ENCODE data around the gene ROCK2. TPM values are rescaled to one million over a fixed set of nuclear protein-coding genes. Genes with fewer than 3 reads are reported as not detected.

Gene ROCK2
- polyA plus RNA-seq, 1 donor (not counting 4 experiments of a cell fraction or from before 2014, with no cell fraction given): 12.6 TPM

GRCh38 chr2:11144738-11145079, 199.7 kb downstream of the ROCK2 start:
- FAIRE-seq (no peak), DNase-seq (ENCODE audit: low read depth, low spot score) (no peak)
- dilution Hi-C loops (cut with MboI; ENCODE audit: extremely low pct_ligation_motif_present, low sequenced_read_pairs): no loop called here
- H3K9me1 ChIP-seq (ENCODE audit: control insufficient read depth, extremely low read depth, insufficient read depth, low read length): no peaks in the 10 kb centered on the region
- no peak overlapping the region for H3K9ac ChIP-seq (ENCODE audit: control insufficient read depth, extremely low read depth, insufficient read depth, low read length)
- TF ChIP-seq EZH2 (IDR thresholded peaks at IDR 0.05; ENCODE audit: low read length): no peak
- H2AFZ ChIP-seq (ENCODE audit: control insufficient read depth, low read length): no peak overlapping the region
- H3K4me3 ChIP-seq (ENCODE audit: control insufficient read depth in 2 of 3, extremely low read depth in 1 of 3, insufficient read depth in 2 of 3, low read depth in 1 of 3, low read length in 3 of 3): no peak overlapping the region
- H3K79me2 ChIP-seq (ENCODE audit: control insufficient read depth, insufficient read depth, low read length): no peaks in the 10 kb centered on the region
- H3K4me2 ChIP-seq (ENCODE audit: control insufficient read depth, extremely low read depth, insufficient read depth, low read depth, low read length): no peak overlapping the region
- peaks cover 15% of the 10 kb centered on the region for H3K27me3 ChIP-seq (ENCODE audit: control insufficient read depth, extremely low read depth, insufficient read depth, low read length)
- peaks cover 2% of the 10 kb centered on the region for H3K4me1 ChIP-seq (ENCODE audit: control insufficient read depth, extremely low read depth, insufficient read depth, low read length)
- H3K9me3 ChIP-seq (ENCODE audit: control insufficient read depth, low read depth, low read length): no peaks in the 10 kb centered on the region
- no peaks in the 10 kb centered on the region for H3K36me3 ChIP-seq (ENCODE audit: control insufficient read depth in 2 of 2, extremely low read depth in 1 of 2, insufficient read depth in 2 of 2, low read length in 2 of 2)
- no peaks in the 10 kb centered on the region for H4K20me1 ChIP-seq (ENCODE audit: control insufficient read depth, extremely low read depth, insufficient read depth, low read length)
- H3K27ac ChIP-seq (ENCODE audit: control insufficient read depth, insufficient read depth, low read length): no peak overlapping the region

- Histone ChIP-seq H3K9ac (ENCODE audit: control insufficient read depth, extremely low read depth, insufficient read depth, low read length) (no peak overlapping the region), H3K4me2 (ENCODE audit: control insufficient read depth, extremely low read depth, insufficient read depth, low read depth, low read length) (no peak overlapping the region), H3K9me1 (ENCODE audit: control insufficient read depth, extremely low read depth, insufficient read depth, low read length) (no peaks in the 10 kb centered on the region), H3K4me3 (ENCODE audit: control insufficient read depth in 2 of 3, extremely low read depth in 1 of 3, insufficient read depth in 2 of 3, low read depth in 1 of 3, low read length in 3 of 3) (no peak overlapping the region), H3K27me3 (ENCODE audit: control insufficient read depth, extremely low read depth, insufficient read depth, low read length) (peaks cover 15% of the 10 kb centered on the region), H4K20me1 (ENCODE audit: control insufficient read depth, extremely low read depth, insufficient read depth, low read length) (no peaks in the 10 kb centered on the region), H3K36me3 (ENCODE audit: control insufficient read depth in 2 of 2, extremely low read depth in 1 of 2, insufficient read depth in 2 of 2, low read length in 2 of 2) (no peaks in the 10 kb centered on the region), H3K27ac (ENCODE audit: control insufficient read depth, insufficient read depth, low read length) (no peak overlapping the region), H2AFZ (ENCODE audit: control insufficient read depth, low read length) (no peak overlapping the region), H3K4me1 (ENCODE audit: control insufficient read depth, extremely low read depth, insufficient read depth, low read length) (peaks cover 2% of the 10 kb centered on the region), H3K79me2 (ENCODE audit: control insufficient read depth, insufficient read depth, low read length) (no peaks in the 10 kb centered on the region), H3K9me3 (ENCODE audit: control insufficient read depth, low read depth, low read length) (no peaks in the 10 kb centered on the region)
- TF ChIP-seq EZH2 (IDR thresholded peaks at IDR 0.05; ENCODE audit: low read length): no peak
- TF ChIP-seq CTCF (optimal IDR thresholded peaks at IDR 0.05 in 1 of 3, IDR thresholded peaks at IDR 0.05 in 1 of 3, conservative IDR thresholded peaks at IDR 0.05 in 1 of 3; ENCODE audit: extremely low read depth in 1 of 3, insufficient read depth in 2 of 3, low read length in 3 of 3): no peak
- DNase-seq (ENCODE audit: low read depth, low spot score) (no peak), FAIRE-seq (no peak)
- dilution Hi-C loops (cut with MboI; ENCODE audit: extremely low pct_ligation_motif_present, low sequenced_read_pairs): no loop called here
Measured at GRCh38 chr2:11144077-11144737, 200.2 kb downstream of the ROCK2 start.

GRCh38 chr2:11142987-11143386, 201.4 kb downstream of the ROCK2 start:
- H3K9me1 ChIP-seq (ENCODE audit: control insufficient read depth, extremely low read depth, insufficient read depth, low read length): no peaks in the 10 kb centered on the region
- no peaks in the 10 kb centered on the region for H3K4me1 ChIP-seq (ENCODE audit: control insufficient read depth, extremely low read depth, insufficient read depth, low read length)
- H2AFZ ChIP-seq (ENCODE audit: control insufficient read depth, low read length): no peak overlapping the region
- no peaks in the 10 kb centered on the region for H3K79me2 ChIP-seq (ENCODE audit: control insufficient read depth, insufficient read depth, low read length)
- H3K4me3 ChIP-seq (ENCODE audit: control insufficient read depth in 2 of 3, extremely low read depth in 1 of 3, insufficient read depth in 2 of 3, low read depth in 1 of 3, low read length in 3 of 3): no peak overlapping the region
- no peak overlapping the region for H3K4me2 ChIP-seq (ENCODE audit: control insufficient read depth, extremely low read depth, insufficient read depth, low read depth, low read length)
- H3K36me3 ChIP-seq (ENCODE audit: control insufficient read depth in 2 of 2, extremely low read depth in 1 of 2, insufficient read depth in 2 of 2, low read length in 2 of 2): no peaks in the 10 kb centered on the region
- FAIRE-seq (no peak), DNase-seq (ENCODE audit: low read depth, low spot score) (no peak)
- no peaks in the 10 kb centered on the region for H4K20me1 ChIP-seq (ENCODE audit: control insufficient read depth, extremely low read depth, insufficient read depth, low read length)
- no peak for TF ChIP-seq CTCF (optimal IDR thresholded peaks at IDR 0.05 in 1 of 3, IDR thresholded peaks at IDR 0.05 in 1 of 3, conservative IDR thresholded peaks at IDR 0.05 in 1 of 3; ENCODE audit: extremely low read depth in 1 of 3, insufficient read depth in 2 of 3, low read length in 3 of 3)
- no peak for TF ChIP-seq EZH2 (IDR thresholded peaks at IDR 0.05; ENCODE audit: low read length)
- no peak overlapping the region for H3K9ac ChIP-seq (ENCODE audit: control insufficient read depth, extremely low read depth, insufficient read depth, low read length)
- dilution Hi-C loops (cut with MboI; ENCODE audit: extremely low pct_ligation_motif_present, low sequenced_read_pairs): no loop called here
- H3K27me3 ChIP-seq (ENCODE audit: control insufficient read depth, extremely low read depth, insufficient read depth, low read length): peaks cover 15% of the 10 kb centered on the region
- H3K9me3 ChIP-seq (ENCODE audit: control insufficient read depth, low read depth, low read length): no peaks in the 10 kb centered on the region
- no peak overlapping the region for H3K27ac ChIP-seq (ENCODE audit: control insufficient read depth, insufficient read depth, low read length)
